Heart left ventricle (tissue), 13 donors: ENCODE data around the gene WBP1L.

Experiments used
- POLR2A ChIP-seq, 2 donors: fragments of 450-650 bp; IDR thresholded peaks; one replicate each; pipeline ENCODE4 v1.6.1; 2017; ENCODE audit warnings: antibody characterized with exemption in 2 of 2, mild to moderate bottlenecking in 2 of 2, moderate library complexity in 2 of 2
- TF ChIP-seq, protein P1 (sequence below), 12 donors: fragments of 200-600 bp; sonication (generic) in 4 of 12; IDR thresholded peaks; one replicate each; pipeline versions ENCODE4 v1.5.0 to v1.8.0; 2018 to 2022; ENCODE audit warnings: antibody characterized with exemption in 12 of 12, mild to moderate bottlenecking in 5 of 12
- donor health status: ischemic (EF 13 %, LVEDD 7.1; RV severe dilation, severe dysfunction).
- donor health status: DM: no; HTN: yes; CAD: no.
- donor health status: DM: no; HTN: no; CAD: no.
- donor health status: ischemic (EF 25% LVEDD 6.9; RV normal size, moderate dysfunction).
- donor health status: ischemic (EF 25% LVEDD 5.7; RV mildly dilated, moderate dysfunction).
- donor health status: ischemic (EF 35%, LVEDD 5.7; RV mildly dilated, moderate dysfunction).
- donor health status: nonischemic (EF 11% LVEDD 7.7; RV severe dilation, severe dysfunction).
- donor health status: DM: yes; HTN: yes; CAD: no.
- donor health status: PGD.
- donor health status: ischemic (EF 29% LVEDD 5.4; RV normal size, mild dysfunction).
- donor health status: nonischemic (EF 23%, LVEDD 6.1; RV moderate dilation, normal function).

DNA sequence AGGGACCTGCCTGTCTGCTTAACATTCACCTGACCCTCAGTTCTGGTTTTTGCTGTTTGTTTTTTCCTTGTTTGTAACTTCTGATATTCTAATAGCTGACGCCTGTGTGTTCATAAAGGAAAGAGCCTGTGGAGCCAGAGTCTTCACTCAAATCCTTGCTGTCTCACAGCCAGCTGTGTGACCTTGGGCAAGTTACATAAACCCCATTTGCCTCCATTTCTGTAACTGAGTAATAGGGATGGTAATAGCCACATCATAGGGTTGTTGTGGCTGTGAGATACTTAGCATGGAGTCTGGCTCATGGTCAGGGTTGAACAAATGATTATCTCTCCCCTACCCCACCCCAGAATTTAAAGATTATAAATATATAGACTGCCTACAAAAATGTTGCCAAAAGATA is 27.0 kb downstream of the WBP1L start:
- TF ChIP-seq, protein P1, sequence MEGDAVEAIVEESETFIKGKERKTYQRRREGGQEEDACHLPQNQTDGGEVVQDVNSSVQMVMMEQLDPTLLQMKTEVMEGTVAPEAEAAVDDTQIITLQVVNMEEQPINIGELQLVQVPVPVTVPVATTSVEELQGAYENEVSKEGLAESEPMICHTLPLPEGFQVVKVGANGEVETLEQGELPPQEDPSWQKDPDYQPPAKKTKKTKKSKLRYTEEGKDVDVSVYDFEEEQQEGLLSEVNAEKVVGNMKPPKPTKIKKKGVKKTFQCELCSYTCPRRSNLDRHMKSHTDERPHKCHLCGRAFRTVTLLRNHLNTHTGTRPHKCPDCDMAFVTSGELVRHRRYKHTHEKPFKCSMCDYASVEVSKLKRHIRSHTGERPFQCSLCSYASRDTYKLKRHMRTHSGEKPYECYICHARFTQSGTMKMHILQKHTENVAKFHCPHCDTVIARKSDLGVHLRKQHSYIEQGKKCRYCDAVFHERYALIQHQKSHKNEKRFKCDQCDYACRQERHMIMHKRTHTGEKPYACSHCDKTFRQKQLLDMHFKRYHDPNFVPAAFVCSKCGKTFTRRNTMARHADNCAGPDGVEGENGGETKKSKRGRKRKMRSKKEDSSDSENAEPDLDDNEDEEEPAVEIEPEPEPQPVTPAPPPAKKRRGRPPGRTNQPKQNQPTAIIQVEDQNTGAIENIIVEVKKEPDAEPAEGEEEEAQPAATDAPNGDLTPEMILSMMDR (IDR thresholded peaks at IDR 0.05), result no peak
- TF ChIP-seq POLR2A (IDR thresholded peaks at IDR 0.05), result no peak
